ENCODE measurements around the gene KLHL11. TPM values are rescaled to one million over a fixed set of nuclear protein-coding genes. Genes with fewer than 3 reads are reported as not detected.

Gene KLHL11
- total and polyA plus RNA-seq, 2 experiments from 2014 or later: 8.7 to 25.5 TPM

- no peak overlapping the region for H3K27ac Mint-ChIP-seq
- DNase-seq (ENCODE audit: low spot score): no peak
- no peak for ATAC-seq
- Histone ChIP-seq H3K9me2 (ENCODE audit: insufficient read depth) (no peaks in the 10 kb centered on the region), H2AFZ (no peak overlapping the region), H3K4me1 (ENCODE audit: insufficient read depth) (peaks cover 2% of the 10 kb centered on the region; the same call in 1 of the 2 replicates), H3K27me3 (ENCODE audit: insufficient read depth) (no peaks in the 10 kb centered on the region), H3F3A (replicated peaks; ENCODE audit: low read depth) (peaks cover 36% of the 10 kb centered on the region), H3K27ac (ENCODE audit: low read depth) (no peak overlapping the region), H3K4me2 (no peak overlapping the region), H3K79me2 (replicated peaks; ENCODE audit: insufficient read depth) (peaks cover 64% of the 10 kb centered on the region), H4K20me1 (replicated peaks; ENCODE audit: insufficient read depth) (peaks cover 66% of the 10 kb centered on the region), H3K36me3 (ENCODE audit: insufficient read depth) (peaks cover 74% of the 10 kb centered on the region), H3K4me3 (no peak overlapping the region)
- peaks cover 4% of the 10 kb centered on the region for H3K27me3 Mint-ChIP-seq (ENCODE audit: insufficient read depth, low read depth, poor library complexity)
- H3K4me1 Mint-ChIP-seq: peaks cover 6% of the 10 kb centered on the region; the same call in 2 of the 3 replicates
- H3K9me3 Mint-ChIP-seq: no peaks in the 10 kb centered on the region
- TF ChIP-seq STAT1 (IDR thresholded peaks at IDR 0.05; ENCODE audit: unreplicated experiment) (no peak), POLR2AphosphoS5 (IDR thresholded peaks at IDR 0.05; ENCODE audit: low read depth) (no peak), NANOG (IDR thresholded peaks at IDR 0.05; ENCODE audit: borderline replicate concordance) (no peak), CREB1 (CRISPR knock-in tag; IDR thresholded peaks at IDR 0.05; ENCODE audit: low read depth) (no peak), EZH2phosphoT487 (IDR thresholded peaks at IDR 0.05; ENCODE audit: unreplicated experiment) (no peak)
- peaks cover 95% of the 10 kb centered on the region for H3K36me3 Mint-ChIP-seq (ENCODE audit: low read depth)
- no peak overlapping the region for H3K4me3 Mint-ChIP-seq
These were observed 43.9 kb upstream of the KLHL11 start for GRCh38 chr17:41909088-41909487.

GRCh38 chr17:41907633-41908539 lies 42.7 kb upstream of the KLHL11 start:
- Histone ChIP-seq H2AFZ (no peak overlapping the region), H3K4me1 (ENCODE audit: insufficient read depth) (no peaks in the 10 kb centered on the region), H4K20me1 (replicated peaks; ENCODE audit: insufficient read depth) (peaks cover 57% of the 10 kb centered on the region), H3K79me2 (replicated peaks; ENCODE audit: insufficient read depth) (peaks cover 52% of the 10 kb centered on the region), H3K36me3 (ENCODE audit: insufficient read depth) (peaks cover 71% of the 10 kb centered on the region), H3K27me3 (ENCODE audit: insufficient read depth) (no peaks in the 10 kb centered on the region), H3K9me2 (ENCODE audit: insufficient read depth) (no peaks in the 10 kb centered on the region), H3K27ac (ENCODE audit: low read depth) (no peak overlapping the region), H3K4me2 (no peak overlapping the region), H3F3A (replicated peaks; ENCODE audit: low read depth) (peaks cover 34% of the 10 kb centered on the region; the same call in 1 of the 2 replicates), H3K4me3 (no peak overlapping the region)
- Mint-ChIP-seq H3K4me3 (no peak overlapping the region), H3K9me3 (no peaks in the 10 kb centered on the region), H3K36me3 (ENCODE audit: low read depth) (peaks cover 96% of the 10 kb centered on the region), H3K27ac (peak overlapping the region; percentile 52; the same call in 1 of the 2 replicates), H3K4me1 (no peaks in the 10 kb centered on the region), H3K27me3 (ENCODE audit: insufficient read depth, low read depth, poor library complexity) (peaks cover 6% of the 10 kb centered on the region)
- DNase-seq (ENCODE audit: low spot score): no peak
- no peak for ATAC-seq
- no peak for TF ChIP-seq JUNB (IDR thresholded peaks at IDR 0.05; ENCODE audit: unreplicated experiment)
- no peak for TF ChIP-seq CTCF (conservative IDR thresholded peaks at IDR 0.05; ENCODE audit: low read depth in 2 of 2)
- TF ChIP-seq ZNF462 (CRISPR knock-in tag; IDR thresholded peaks at IDR 0.05): no peak
- TF ChIP-seq ZNF114 (CRISPR knock-in tag; IDR thresholded peaks at IDR 0.05): no peak
